Measurements from ENCODE around the gene PDGFA.

- TF ChIP-seq EZH2 (IDR thresholded peaks at IDR 0.05) (no peak), POLR2AphosphoS5 (IDR thresholded peaks at IDR 0.05; ENCODE audit: borderline replicate concordance, low read depth, low read length) (no peak), FOXP2 (optimal IDR thresholded peaks at IDR 0.05; ENCODE audit: control extremely low read depth, extremely low read length, insufficient read depth) (no peak)
Observed at GRCh38 chr7:486216-486743, 33.4 kb downstream of the PDGFA start.

Data from SK-N-MC (cell line).